ENCODE data around the gene PTTG1IP2.
"Not testable (repeated sequence)": the region's sequence is repeated elsewhere in the genome, so short reads cannot be mapped to it uniquely, and the experiment has no call there.

PTTG1IP2 gene

DNA sequence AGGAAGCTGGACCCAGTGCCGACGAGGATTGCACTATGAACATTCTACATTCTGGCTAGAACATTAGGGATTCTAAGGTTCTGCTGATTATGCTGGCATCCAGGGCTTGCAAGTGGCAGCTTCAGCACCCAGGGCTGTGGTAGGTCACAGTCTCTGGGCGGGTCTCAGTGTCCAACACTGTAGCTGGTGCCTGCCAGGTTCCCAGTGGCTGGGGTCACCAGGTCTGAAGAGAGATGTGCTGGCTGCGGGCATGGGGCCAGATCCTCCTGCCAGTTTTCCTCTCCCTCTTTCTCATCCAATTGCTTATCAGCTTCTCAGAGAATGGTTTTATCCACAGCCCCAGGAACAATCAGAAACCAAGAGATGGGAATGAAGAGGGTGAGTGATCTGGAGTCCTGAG lies at the start of gene PTTG1IP2:
TSS of gene PTTG1IP2 (plus strand) at position 86 of the 400 bp plus-strand sequence. CDS start at position 234, 148 bp downstream.
- no peak for DNase-seq (ENCODE audit: low spot score)

DNA sequence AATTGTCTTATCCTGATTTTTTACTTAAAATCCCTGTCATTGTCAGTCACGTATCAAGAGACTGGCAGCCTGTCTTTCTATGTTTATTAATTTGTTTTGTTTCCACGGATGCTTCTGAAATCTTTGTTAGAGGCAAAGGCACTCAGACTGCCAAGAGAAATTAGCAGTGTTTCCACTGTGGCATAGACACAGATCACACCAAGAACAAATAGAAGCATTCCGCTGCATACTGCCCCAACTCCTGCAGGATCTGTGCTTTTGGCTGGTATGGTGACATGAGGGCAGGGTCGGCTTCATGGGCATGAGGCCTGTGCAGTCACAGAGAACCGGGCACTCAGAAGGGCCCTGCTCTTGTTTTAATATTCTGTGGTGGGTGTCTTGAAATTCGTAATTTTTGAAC lies 47.8 kb upstream of the PTTG1IP2 start:
- no peak for DNase-seq (ENCODE audit: low spot score)

DNA sequence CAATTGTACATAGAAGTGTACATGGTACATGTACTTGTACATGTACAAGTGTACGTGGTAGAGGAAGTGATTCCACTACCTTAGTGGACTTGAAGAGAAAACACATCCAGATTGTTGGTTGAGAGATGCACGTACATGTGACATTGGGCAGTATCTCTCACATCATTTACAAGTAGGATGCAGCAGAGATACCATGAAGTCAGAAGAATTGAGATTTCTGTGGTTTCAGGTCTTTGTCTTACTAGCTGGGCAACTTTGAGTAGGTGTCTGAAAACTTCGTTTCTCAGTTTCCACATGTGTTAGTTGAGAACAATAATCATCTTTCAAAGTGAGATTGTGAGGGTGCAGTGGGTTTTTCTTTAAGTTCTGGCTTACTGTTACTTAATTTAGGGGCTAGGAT lies 44.7 kb upstream of the PTTG1IP2 start:
- no peak for DNase-seq (ENCODE audit: low spot score)

GRCh38 chr7:90425376-90425775 lies 44.1 kb upstream of the PTTG1IP2 start:
- DNase-seq (ENCODE audit: low spot score): no peak

GRCh38 chr7:90430614-90431460 lies 38.6 kb upstream of the PTTG1IP2 start:
- DNase-seq (ENCODE audit: low spot score): no peak

DNA sequence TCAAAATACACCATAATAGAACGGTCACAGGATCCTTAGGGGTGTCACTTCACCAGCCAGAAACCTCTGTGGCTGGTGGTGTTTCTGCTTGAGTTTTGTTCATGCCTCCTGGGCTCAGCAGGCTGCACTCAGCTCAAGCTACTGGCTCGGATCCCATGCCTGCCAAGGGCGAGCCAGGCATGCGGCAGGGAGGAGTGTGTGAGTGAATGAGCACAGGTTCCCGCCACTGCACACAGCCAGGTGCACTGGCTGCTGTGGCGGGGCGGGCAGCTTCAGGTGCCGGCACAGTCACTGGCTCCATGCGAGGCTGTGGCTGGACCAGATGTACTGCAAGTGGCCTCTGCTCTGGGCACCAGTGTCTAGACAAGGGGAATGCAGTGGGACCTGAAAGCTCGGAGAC lies 36.7 kb upstream of the PTTG1IP2 start:
- no peak for DNase-seq (ENCODE audit: low spot score)

DNA sequence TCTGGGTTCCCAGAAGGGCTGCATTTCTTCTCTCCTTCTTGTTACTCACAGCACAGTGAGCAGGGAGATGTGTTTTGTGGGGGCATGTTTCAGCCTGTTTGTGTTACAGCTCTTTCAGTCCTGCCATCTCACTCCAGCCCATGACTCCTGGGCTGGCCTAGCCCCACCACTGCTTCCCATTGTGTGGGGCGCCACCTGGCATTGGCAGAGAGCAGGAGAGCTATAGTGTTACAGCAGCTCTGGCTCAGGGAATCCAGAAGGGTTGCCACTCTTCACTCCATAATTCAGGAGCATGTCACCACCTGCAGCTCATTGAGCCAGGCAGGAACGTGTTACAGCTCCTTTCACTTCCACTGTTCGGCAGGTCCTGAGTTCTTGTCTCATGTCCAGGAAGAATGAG lies 36.2 kb upstream of the PTTG1IP2 start:
- no peak for DNase-seq (ENCODE audit: low spot score)

GRCh38 chr7:90445633-90446032 lies 23.8 kb upstream of the PTTG1IP2 start:
- DNase-seq (ENCODE audit: low spot score): no peak

DNA sequence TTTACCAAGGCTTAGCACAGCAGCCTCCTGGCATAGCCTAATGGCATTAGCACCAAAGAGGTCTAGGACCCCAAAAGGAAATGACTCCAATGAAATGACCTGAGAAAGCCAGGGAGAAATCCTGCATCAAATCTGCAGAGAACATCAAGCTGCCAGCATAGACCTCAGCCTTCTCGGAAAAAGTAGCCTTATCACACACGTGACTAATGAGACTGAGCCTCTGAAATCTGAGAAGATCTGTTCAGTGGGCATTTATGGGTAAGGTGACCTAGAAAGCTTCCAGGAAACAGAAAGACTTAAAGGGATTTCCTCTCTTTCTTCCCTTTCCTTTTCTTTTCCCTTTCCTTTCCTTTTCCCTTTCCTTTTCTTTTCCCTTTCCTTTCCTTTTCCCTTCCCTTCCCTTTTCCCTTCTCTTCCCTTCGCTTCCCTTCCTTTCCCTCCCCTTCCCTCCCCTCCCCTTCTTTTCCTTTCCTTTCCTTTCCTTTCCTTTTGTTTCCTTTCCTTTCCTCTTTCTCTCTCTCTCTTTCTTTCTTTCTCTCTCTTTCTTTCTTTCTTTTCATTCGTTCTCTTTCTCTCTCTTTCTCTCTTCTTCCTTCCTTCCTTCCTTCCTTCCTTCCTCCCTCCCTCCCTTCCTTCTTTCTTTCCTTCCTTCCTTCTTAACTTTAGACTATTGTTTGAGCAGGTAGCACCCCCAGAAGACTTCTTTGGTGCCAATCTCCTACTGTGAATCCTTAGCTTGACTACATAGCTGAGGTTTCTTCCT lies 23.1 kb upstream of the PTTG1IP2 start:
- DNase-seq (ENCODE audit: low spot score): no peak

DNA sequence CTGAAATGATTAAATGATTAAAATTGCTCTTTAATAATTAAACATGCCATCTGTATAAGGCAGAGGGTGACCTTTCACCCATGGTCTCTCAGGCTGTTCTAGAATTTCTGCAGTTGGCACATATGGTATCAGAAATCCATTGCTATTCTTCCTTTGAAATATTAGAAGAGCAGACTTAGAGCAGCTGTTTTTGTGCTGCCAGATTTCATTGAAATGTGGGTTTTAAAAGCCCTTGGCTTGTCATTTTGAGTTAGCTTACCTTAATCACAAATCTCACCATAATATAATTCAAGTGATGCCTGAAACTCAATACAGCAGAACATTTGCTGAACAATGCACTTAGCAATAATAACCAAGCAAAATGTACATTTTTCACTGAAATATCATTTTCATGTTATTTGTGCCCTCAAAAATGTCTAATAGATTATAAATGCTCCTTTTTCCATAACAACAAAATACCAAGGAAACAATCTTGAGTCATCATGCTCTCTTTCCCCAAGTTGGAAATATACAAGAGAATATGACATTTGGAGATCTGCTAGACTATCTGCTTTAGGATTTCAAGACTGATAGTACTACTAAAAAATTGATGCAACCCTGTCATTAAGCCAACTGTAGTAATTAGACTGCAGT lies 16.1 kb upstream of the PTTG1IP2 start:
- DNase-seq (ENCODE audit: low spot score): no peak

GRCh38 chr7:90453931-90454330 lies 15.5 kb upstream of the PTTG1IP2 start:
- DNase-seq (ENCODE audit: low spot score): no peak

DNA sequence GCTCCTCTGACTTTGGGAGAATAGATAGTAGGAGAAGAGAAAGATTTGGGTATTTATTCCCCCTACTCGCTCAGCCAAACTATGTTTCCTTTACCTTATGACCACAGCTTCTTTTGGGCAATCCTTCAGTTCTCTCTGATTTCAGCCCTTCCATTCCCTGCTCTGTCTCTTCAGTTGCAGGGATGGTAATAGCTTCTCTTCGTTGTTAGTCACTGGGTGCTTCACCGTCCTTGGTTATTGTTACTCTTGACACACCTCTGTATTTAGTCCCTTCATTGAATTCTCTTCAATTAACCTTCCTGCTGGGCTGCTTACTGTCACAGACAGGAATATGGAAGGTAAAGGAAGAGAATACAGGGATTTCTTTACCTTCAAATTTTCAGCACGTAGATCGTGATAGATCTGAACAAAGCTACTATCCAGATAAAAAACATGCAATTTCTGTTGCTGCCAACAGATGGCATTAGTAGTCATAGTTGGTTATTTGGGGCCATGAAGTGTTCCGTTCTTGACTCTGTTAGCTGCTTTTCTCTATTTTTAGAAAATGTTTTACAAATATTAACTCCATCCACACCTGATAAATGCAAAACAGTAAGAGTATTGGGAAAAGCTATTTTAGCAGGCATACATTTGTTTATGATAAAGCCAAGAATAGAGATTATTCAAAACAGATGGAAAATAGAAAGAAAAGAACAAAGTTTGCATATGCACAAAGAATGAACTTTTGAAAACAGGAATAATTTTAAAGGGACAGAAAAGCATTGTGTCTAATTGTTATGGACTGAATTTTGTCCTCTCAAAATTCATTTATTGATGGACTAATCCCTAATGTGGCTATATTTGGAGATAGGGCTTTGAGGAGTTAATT lies 14.0 kb upstream of the PTTG1IP2 start:
- peak; percentile 61 for DNase-seq (ENCODE audit: low spot score)

DNA sequence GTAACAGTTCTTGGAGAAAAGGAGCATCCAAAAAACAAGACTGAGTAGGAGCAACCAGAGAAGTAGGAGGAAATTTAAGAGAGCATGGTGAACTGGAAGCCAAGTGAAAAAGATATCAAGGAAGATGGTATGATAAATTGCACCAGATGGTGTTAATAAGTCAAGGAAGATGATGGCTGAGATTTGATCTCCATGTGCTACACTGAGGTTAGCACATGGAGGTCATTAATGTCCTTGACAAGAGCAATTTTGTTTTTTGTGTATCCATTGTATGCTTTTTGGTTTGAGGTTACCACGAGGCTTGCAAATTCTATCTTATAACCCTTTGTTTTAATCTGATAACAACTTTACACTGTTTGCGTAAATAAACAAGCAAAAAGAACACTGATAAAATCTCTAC lies 11.3 kb upstream of the PTTG1IP2 start:
- no peak for DNase-seq (ENCODE audit: low spot score)

GRCh38 chr7:90459888-90460287 lies 9.6 kb upstream of the PTTG1IP2 start:
- DNase-seq (ENCODE audit: low spot score): no peak

DNA sequence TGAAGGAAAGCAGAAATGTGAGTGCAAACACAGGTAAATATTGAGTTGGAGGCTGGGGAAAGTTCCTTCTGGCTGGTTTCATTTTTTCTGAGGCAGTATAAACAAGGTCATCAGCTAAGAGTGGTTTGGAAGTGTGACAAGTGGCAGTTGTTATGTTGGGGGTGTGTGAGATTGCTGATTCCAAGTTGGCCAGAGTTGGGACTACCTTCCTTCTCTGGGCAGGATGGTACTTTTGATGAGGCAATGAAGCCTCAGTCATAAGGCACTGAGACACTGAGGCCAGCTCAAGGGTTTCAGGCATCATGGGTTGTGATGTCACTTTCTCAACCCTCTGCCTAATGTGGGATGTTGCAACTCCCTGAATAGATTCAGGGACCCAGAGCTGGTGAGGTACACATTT lies 8.2 kb upstream of the PTTG1IP2 start:
- no peak for DNase-seq (ENCODE audit: low spot score)

- DNase-seq (ENCODE audit: low spot score): not testable (repeated sequence)
These were observed 6.2 kb upstream of the PTTG1IP2 start for GRCh38 chr7:90463151-90463628.

DNA sequence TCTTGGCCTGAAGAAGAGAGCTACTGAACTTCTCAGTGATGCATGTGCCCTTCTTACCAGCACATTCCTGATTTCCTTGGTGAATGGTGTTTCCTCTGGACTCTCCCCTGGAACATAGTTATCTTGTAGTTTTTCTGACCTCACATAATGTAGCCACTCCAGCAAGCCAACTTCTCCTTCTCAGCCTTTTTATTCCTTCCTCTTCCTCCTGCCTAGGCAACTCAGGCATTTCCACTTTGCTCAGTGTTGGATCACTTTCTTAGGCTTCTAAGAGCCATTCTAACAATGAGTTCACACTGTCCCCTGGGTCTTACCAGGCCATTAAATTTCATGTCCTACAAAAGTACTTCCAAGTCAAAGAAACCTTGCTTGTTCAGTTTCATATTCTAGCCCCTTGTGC lies 3.6 kb upstream of the PTTG1IP2 start:
- DNase-seq (ENCODE audit: low spot score): no peak

DNA sequence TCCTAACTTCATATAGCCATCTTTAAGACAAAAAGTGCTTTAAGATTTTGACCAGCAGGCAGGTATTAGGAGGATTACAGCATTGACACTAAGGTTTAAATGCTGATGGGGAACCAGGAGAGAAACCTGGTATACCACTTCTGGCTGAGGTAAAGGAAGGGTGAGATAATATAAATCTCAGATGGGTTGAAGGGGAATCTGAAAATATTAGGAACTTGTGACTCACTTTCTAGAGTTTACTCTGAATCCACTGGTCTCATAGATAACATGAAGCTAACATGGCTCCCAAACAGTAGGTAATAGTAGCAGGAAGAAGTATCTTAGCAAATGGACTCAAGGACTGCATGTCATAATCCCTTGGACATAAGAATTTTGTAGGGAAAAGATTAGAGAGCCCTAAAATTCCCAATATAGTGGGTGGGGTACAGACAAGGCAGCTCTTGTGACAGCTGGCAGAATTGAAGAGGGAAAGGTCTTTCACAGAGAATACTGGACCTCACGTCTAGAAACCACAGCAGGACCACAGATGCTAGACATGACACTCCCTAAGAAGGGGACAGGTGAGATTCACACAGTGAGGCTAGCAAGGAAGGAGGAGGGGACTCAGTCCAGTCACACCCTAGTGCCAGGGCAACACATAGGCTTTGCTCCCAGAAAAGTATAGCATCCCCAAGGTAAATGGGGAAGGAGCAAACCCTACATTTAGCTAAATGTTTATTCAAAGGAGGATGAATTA lies 3.5 kb downstream of the PTTG1IP2 start:
- no peak for DNase-seq (ENCODE audit: low spot score)

DNA sequence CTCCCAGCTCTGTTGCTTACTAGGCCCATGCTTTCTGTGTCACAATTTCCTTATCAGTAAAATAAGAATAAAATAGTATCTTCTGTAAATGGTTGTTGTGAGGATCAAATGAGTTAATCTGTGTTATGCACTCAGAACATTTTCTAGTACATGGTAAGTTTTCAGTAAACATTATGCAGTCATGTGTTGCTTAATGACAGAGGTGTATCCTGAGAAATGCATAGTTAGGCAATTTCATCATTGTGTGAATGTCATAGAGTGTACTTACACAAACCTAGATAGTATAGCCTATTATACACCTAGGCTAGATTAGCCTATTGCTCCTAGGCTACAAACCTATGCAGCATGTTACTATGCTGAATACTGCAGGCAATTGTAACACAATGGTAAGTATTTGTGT lies 4.4 kb downstream of the PTTG1IP2 start:
- no peak for DNase-seq (ENCODE audit: low spot score)

- DNase-seq (ENCODE audit: low spot score): no peak
These were observed 5.1 kb downstream of the PTTG1IP2 start for GRCh38 chr7:90474284-90475210.
